Sigmoid colon (tissue), 4 donors: ENCODE data around the gene ADARB2.

ENCODE experiments used
- EP300 ChIP-seq, 4 donors: sonication (generic); formaldehyde crosslinking; IDR thresholded peaks; one replicate each; pipeline ENCODE4 v1.6.1; 2017; ENCODE audit warnings: antibody characterized with exemption in 4 of 4
- POLR2A ChIP-seq, 2 donors: fragments of 450-650 bp; IDR thresholded peaks; one replicate each; pipeline ENCODE4 v1.6.1; 2016; ENCODE audit warnings: antibody characterized with exemption in 2 of 2, mild to moderate bottlenecking in 2 of 2, moderate library complexity in 2 of 2
- POLR2AphosphoS5 ChIP-seq, 4 donors: sonication (generic); formaldehyde crosslinking; IDR thresholded peaks; one replicate each; pipeline ENCODE4 v1.6.1; 2017; ENCODE audit warnings: antibody characterized with exemption in 4 of 4
- TF ChIP-seq, protein P1 (sequence below), 4 experiments: fragments of 450-650 bp in 3 of 4; fragments of 200-600 bp in 1 of 4; IDR thresholded peaks; one replicate each; pipeline ENCODE4 v1.5.1; 2016 to 2019; ENCODE audit warnings: antibody characterized with exemption in 4 of 4, mild to moderate bottlenecking in 3 of 4, moderate library complexity in 2 of 4

DNA sequence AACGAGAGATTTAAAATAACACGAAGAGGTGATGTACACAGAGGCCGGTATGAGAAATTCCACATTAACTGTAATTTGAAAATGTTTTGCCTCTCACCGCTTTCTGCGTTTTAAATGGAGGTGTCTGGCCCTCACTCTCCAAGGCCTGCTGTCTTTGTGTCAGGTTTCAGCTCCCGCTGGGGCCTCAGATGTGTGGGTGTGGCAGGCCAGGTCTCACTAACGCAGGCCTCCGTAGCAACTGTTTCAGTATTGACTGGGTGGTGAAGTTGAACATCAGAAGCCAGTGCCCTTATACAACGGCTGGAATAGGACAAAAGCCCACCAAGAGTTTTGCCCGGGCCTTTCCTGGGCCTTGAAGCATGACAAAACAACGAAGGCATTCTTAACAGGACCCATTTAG, 303.1 kb downstream of the ADARB2 start:
- TF ChIP-seq, protein P1, sequence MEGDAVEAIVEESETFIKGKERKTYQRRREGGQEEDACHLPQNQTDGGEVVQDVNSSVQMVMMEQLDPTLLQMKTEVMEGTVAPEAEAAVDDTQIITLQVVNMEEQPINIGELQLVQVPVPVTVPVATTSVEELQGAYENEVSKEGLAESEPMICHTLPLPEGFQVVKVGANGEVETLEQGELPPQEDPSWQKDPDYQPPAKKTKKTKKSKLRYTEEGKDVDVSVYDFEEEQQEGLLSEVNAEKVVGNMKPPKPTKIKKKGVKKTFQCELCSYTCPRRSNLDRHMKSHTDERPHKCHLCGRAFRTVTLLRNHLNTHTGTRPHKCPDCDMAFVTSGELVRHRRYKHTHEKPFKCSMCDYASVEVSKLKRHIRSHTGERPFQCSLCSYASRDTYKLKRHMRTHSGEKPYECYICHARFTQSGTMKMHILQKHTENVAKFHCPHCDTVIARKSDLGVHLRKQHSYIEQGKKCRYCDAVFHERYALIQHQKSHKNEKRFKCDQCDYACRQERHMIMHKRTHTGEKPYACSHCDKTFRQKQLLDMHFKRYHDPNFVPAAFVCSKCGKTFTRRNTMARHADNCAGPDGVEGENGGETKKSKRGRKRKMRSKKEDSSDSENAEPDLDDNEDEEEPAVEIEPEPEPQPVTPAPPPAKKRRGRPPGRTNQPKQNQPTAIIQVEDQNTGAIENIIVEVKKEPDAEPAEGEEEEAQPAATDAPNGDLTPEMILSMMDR (IDR thresholded peaks at IDR 0.05) = no peak
- TF ChIP-seq EP300 (IDR thresholded peaks at IDR 0.05) = no peak
- no peak for TF ChIP-seq POLR2A (IDR thresholded peaks at IDR 0.05)
- no peak for TF ChIP-seq POLR2AphosphoS5 (IDR thresholded peaks at IDR 0.05)
